Smooth muscle cell (in vitro differentiated cells): ENCODE data around the gene CDYL. TPM values are rescaled to one million over a fixed set of nuclear protein-coding genes. Genes with fewer than 3 reads are reported as not detected.

Experiments
- DNase-seq: peaks from one replicate; lab custom pipeline; 2025; ENCODE audit not compliant: unreplicated experiment; lab: John Stamatoyannopoulos, UW
- H2AFZ ChIP-seq: fragments of 200-600 bp; sonication (generic); 2 replicates; pipeline ENCODE4 v1.6.0; 2016; ENCODE audit warnings: antibody characterized with exemption, low read depth, mild to moderate bottlenecking
- H3F3A ChIP-seq: fragments of 200-600 bp; sonication (generic); 2 replicates; pipeline ENCODE4 v1.6.0; 2017; ENCODE audit warnings: antibody characterized with exemption, low read depth
- H3K27ac ChIP-seq: fragments of 200-600 bp; sonication (generic); 2 replicates; pipeline ENCODE4 v1.5.1; 2016; ENCODE audit warnings: low read depth, mild to moderate bottlenecking
- H3K27me3 ChIP-seq: fragments of 200-600 bp; sonication (generic); 2 replicates; pipeline ENCODE4 v1.6.1; 2016; ENCODE audit warnings: low read depth, mild to moderate bottlenecking
- H3K36me3 ChIP-seq: fragments of 200-600 bp; sonication (generic); 2 replicates; pipeline ENCODE4 v1.5.1; 2016; ENCODE audit warnings: low read depth
- H3K4me1 ChIP-seq: fragments of 200-600 bp; sonication (generic); 2 replicates; pipeline ENCODE4 v1.5.1; 2016; ENCODE audit warnings: low read depth
- H3K4me2 ChIP-seq: fragments of 200-600 bp; sonication (generic); 2 replicates; pipeline ENCODE4 v1.6.0; 2016; ENCODE audit warnings: mild to moderate bottlenecking
- H3K4me3 ChIP-seq: fragments of 200-600 bp; sonication (generic); 2 replicates; pipeline ENCODE4 v1.5.1; 2016; ENCODE audit warnings: mild to moderate bottlenecking
- H3K79me2 ChIP-seq: fragments of 200-600 bp; sonication (generic); 2 replicates; pipeline ENCODE4 v1.6.0; 2016; ENCODE audit warnings: low read depth, mild to moderate bottlenecking
- H3K9ac ChIP-seq: fragments of 200-600 bp; sonication (generic); 2 replicates; pipeline ENCODE4 v1.6.0; 2016; ENCODE audit warnings: low read depth
- H3K9me3 ChIP-seq: fragments of 200-600 bp; sonication (generic); replicated peaks from 2 replicates; pipeline ENCODE4 v1.5.1; 2016; ENCODE audit warnings: low read depth
- H4K20me1 ChIP-seq: fragments of 200-600 bp; sonication (generic); 2 replicates; pipeline ENCODE4 v1.6.0; 2016; ENCODE audit warnings: low read depth
- CTCF ChIP-seq: fragments of 200-600 bp; sonication (generic); IDR thresholded peaks from 2 replicates; pipeline ENCODE4 v1.5.1; 2017; ENCODE audit warnings: borderline replicate concordance, mild to moderate bottlenecking, antibody characterized with exemption; ENCODE audit not compliant: insufficient read depth, poor library complexity, severe bottlenecking
- WGBS: methylation state at CpG from one replicate; pipeline ENCODE4 v1.1.7; 2016; ENCODE audit warnings: low lambda C conversion rate; 5-methylcytosine and 5-hydroxymethylcytosine counted together
- polyA plus RNA-seq: library from polyadenylated mRNA; unstranded; fragments of >200 nt; fragmentation: Nextera tagmentation; extraction: Ambion mirVana; gene quantifications from 2 replicates; pipeline ENCODE4 v1.2.1, GENCODE V29; 2016
- total RNA-seq: library from RNA; depleted of rRNA; stranded (reverse); fragments of >200 nt; gene quantifications from 2 replicates; pipeline ENCODE4 v1.2.3, GENCODE V29; 2014

The CDYL gene
- total and polyA plus RNA-seq, 2 experiments from 2014 or later, result 28.7 to 34.5 TPM

- Histone ChIP-seq H3K9ac (no peak overlapping the region), H3K4me2 (no peak overlapping the region), H3K27ac (no peak overlapping the region), H3K4me3 (no peak overlapping the region), H3K4me1 (peaks cover 12% of the 10 kb centered on the region), H4K20me1 (no peaks in the 10 kb centered on the region), H3F3A (no peaks in the 10 kb centered on the region), H3K27me3 (no peaks in the 10 kb centered on the region), H3K79me2 (no peaks in the 10 kb centered on the region), H3K36me3 (no peaks in the 10 kb centered on the region), H2AFZ (no peak overlapping the region), H3K9me3 (no peaks in the 10 kb centered on the region)
- 82% methylated on average over 7 of the region's 7 CpGs for WGBS
- no peak for DNase-seq
- TF ChIP-seq CTCF, result no peak
Observed at GRCh38 chr6:4971851-4972250, 195.6 kb downstream of the CDYL start.

DNA sequence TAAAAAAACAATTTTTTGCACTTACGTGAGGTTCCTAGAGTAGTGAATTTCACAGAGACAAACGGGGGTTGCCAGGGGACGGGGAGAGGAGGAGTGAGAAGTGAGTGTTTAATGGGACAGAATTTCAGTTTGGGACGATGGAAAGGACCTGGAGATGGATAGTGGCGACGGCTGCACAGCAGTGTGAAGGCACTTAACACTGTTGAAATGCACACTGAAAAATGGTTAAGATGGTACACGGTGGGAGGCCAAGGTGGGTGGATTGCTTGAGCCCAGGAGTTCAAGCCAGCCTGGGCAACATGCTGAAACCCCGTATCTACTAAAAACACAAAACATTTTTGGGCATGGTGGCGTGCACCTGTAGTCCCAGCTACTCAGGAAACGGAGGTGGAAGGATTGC lies 196.2 kb downstream of the CDYL start:
- Histone ChIP-seq H3K27ac (no peak overlapping the region), H3K79me2 (no peaks in the 10 kb centered on the region), H3K9ac (no peak overlapping the region), H3K4me1 (peaks cover 12% of the 10 kb centered on the region), H3K4me2 (no peak overlapping the region), H3K27me3 (no peaks in the 10 kb centered on the region), H4K20me1 (no peaks in the 10 kb centered on the region), H3K4me3 (no peak overlapping the region), H3K36me3 (no peaks in the 10 kb centered on the region), H2AFZ (no peak overlapping the region), H3K9me3 (no peaks in the 10 kb centered on the region), H3F3A (no peaks in the 10 kb centered on the region)
- TF ChIP-seq CTCF, result no peak
- DNase-seq, result no peak
- 86% methylated on average over 10 of the region's 10 CpGs for whole genome bisulfite sequencing

DNA sequence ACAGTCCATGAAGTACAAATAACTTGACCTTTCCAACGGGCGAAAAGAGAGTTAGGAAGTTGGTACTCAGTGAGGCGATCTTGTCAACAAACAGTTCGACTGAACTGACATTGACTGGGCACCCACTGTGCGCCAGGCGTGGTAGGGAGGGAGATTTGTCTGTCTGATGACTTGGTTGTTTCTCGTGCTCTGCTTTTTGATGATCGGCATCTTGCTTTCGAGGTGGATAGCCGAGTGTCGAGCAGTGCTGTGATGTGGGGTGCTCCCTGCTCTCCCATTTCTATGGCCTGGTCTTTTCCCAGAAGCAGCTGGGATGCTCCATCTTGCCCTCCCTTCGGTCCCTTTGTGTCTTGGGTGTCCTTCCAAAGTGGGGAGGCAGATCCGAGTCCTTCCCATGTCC lies 197.2 kb downstream of the CDYL start:
- WGBS, result 93% methylated on average over 13 of the region's 13 CpGs
- no peaks in the 10 kb centered on the region for H3K36me3 ChIP-seq
- no peak overlapping the region for H2AFZ ChIP-seq
- no peak for TF ChIP-seq CTCF
- DNase-seq, result no peak
- no peak overlapping the region for H3K27ac ChIP-seq
- H3K27me3 ChIP-seq, result no peaks in the 10 kb centered on the region
- no peak overlapping the region for H3K4me3 ChIP-seq
- H4K20me1 ChIP-seq, result no peaks in the 10 kb centered on the region
- H3F3A ChIP-seq, result no peaks in the 10 kb centered on the region
- no peak overlapping the region for H3K4me2 ChIP-seq
- no peaks in the 10 kb centered on the region for H3K9me3 ChIP-seq
- peaks cover 12% of the 10 kb centered on the region for H3K4me1 ChIP-seq
- no peak overlapping the region for H3K9ac ChIP-seq
- H3K79me2 ChIP-seq, result no peaks in the 10 kb centered on the region

DNA sequence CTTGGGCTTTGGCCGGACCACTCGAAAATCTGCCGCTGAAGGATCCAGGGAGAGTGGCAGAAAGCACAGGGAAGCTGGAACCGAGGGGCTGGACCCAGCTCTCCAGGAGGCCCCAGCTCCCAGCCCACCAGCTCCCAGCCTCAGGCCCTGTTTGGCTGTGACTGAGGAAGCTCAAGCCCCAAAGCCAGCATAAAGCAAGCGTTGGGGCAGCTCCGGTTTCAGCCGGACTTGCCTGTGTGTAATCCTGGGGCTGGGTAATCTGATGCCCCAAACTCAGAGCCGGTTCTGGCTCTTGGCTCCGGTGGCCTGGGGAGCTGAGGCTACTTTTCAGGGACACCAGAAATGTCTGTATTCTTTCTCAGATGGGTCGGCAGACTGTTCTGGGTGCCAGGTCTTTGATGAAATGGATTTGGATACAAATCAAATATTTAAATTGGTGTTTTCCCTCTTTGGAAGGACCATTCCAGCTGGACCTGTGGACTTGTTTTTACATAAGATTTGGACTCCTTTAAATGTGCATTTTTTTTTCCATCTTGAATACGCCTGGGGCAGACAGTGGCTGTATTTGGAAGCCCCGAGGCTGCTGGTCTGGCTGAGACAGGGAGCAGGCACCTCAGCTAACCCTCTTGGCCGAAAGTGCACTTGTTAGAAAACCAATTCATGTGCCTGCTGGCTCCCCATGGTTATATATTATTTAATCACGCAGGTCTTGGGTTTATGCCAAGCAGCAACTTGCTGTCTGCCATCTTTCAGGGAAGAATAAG lies 198.0 kb downstream of the CDYL start:
- DNase-seq, result no peak
- TF ChIP-seq CTCF, result no peak

More for the DNA sequence above, 198.0 kb downstream of the CDYL start:
- Histone ChIP-seq H4K20me1 (no peaks in the 10 kb centered on the region), H3K27me3 (no peaks in the 10 kb centered on the region), H3K4me3 (no peak overlapping the region), H3K4me1 (peaks cover 12% of the 10 kb centered on the region), H3K9me3 (no peaks in the 10 kb centered on the region), H2AFZ (no peak overlapping the region), H3F3A (no peaks in the 10 kb centered on the region), H3K27ac (no peak overlapping the region), H3K79me2 (no peaks in the 10 kb centered on the region), H3K9ac (no peak overlapping the region), H3K4me2 (no peak overlapping the region), H3K36me3 (no peaks in the 10 kb centered on the region)
- WGBS, result 50% methylated on average over 14 of the region's 14 CpGs
